ENCODE measurements around the gene RAD51B. TPM values are rescaled to one million over a fixed set of nuclear protein-coding genes. Genes with fewer than 3 reads are reported as not detected.

The RAD51B gene
- total and polyA plus RNA-seq, 2 of the 13 experiments (the other 11 are each of a cell fraction or from before 2014, with no cell fraction given), result 7.0 to 9.5 TPM

- WGBS (ENCODE audit: low lambda C conversion rate), result 40% methylated on average over 4 of the region's 4 CpGs
- no peak overlapping the region for H2AFZ ChIP-seq (ENCODE audit: low read length)
- H3K27ac ChIP-seq (ENCODE audit: extremely low read length, insufficient read depth, low read length), result no peak overlapping the region
- H3K9ac ChIP-seq (ENCODE audit: insufficient read depth, low read depth, low read length), result no peak overlapping the region
- FAIRE-seq (no peak), ATAC-seq (no peak), DNase-seq (ENCODE audit: low spot score) (no peak)
- no peaks in the 10 kb centered on the region for H3K79me2 ChIP-seq (ENCODE audit: insufficient read depth, low read length)
- intact Hi-C loops (cut with micrococcal nuclease; ENCODE audit: unreplicated experiment) (no loop called here), in situ Hi-C loops (cut with HindIII; ENCODE audit: extremely low pct_ligation_motif_present, low pct_unique_long_range_greater_than_20kb) (no loop called here)
- ChIA-PET POLR2A (interaction anchor here (0.7 to 1.3 kb wide), 2 partner anchors 22 to 43 kb away, joined by 3 read pairs; no protein-coding TSS in a partner anchor), CTCF (ENCODE audit: low intra/inter-chr PET ratio, low total read pairs) (no interaction called here)
- H3K27me3 ChIP-seq (ENCODE audit: control insufficient read depth in 1 of 2, insufficient read depth in 2 of 2, low read length in 2 of 2), result no peaks in the 10 kb centered on the region; a peak in 1 of 5 replicates
- peaks cover 26% of the 10 kb centered on the region for H3K4me1 ChIP-seq (ENCODE audit: insufficient read depth, low read length)
- no peak overlapping the region for H3K4me3 ChIP-seq (replicated peaks in 1 of 3; ENCODE audit: insufficient read depth in 1 of 3, low read depth in 2 of 3, low read length in 3 of 3)
- BruUV-seq (replicated peaks), result no TSS peak
- H3K36me3 ChIP-seq (replicated peaks in 1 of 2; ENCODE audit: control insufficient read depth in 1 of 2, insufficient read depth in 2 of 2, low read length in 2 of 2), result no peaks in the 10 kb centered on the region
- no peaks in the 10 kb centered on the region for H4K20me1 ChIP-seq (ENCODE audit: insufficient read depth, low read length)
- no peak overlapping the region for H3K4me2 ChIP-seq (ENCODE audit: low read depth, low read length)
- H3K9me3 ChIP-seq (ENCODE audit: low read length), result peaks cover 5% of the 10 kb centered on the region; the same call in 1 of the 2 replicates
- TF ChIP-seq KAT2B (IDR thresholded peaks at IDR 0.05; ENCODE audit: borderline replicate concordance, low read depth, low read length) (no peak), ZNF761 (CRISPR knock-in tag; conservative IDR thresholded peaks at IDR 0.05) (no peak), PATZ1 (CRISPR knock-in tag; IDR thresholded peaks at IDR 0.05) (0 out of 2 replicates have a peak, but pooled peaks have one; percentile 16), HNRNPLL (IDR thresholded peaks at IDR 0.05; ENCODE audit: low read depth, low read length, poor library complexity, severe bottlenecking) (no peak), MTF1 (CRISPR knock-in tag; IDR thresholded peaks at IDR 0.05) (no peak), FOSL2 (CRISPR knock-in tag; IDR thresholded peaks at IDR 0.05) (peak; percentile 55; the same call in 1 of the 2 replicates), RAD51 (IDR thresholded peaks at IDR 0.05; ENCODE audit: borderline replicate concordance) (no peak), ZNF12 (CRISPR knock-in tag; IDR thresholded peaks at IDR 0.05) (peak; percentile 100), BCL6 (CRISPR knock-in tag; IDR thresholded peaks at IDR 0.05) (peak; percentile 83), ZFP91 (CRISPR knock-in tag; IDR thresholded peaks at IDR 0.05; ENCODE audit: borderline replicate concordance) (no peak), BATF2 (CRISPR knock-in tag; IDR thresholded peaks at IDR 0.05) (no peak), ZBTB26 (CRISPR knock-in tag; IDR thresholded peaks at IDR 0.05; ENCODE audit: borderline replicate concordance) (no peak), FOXA3 (CRISPR knock-in tag; IDR thresholded peaks at IDR 0.05) (no peak)
Observed at GRCh38 chr14:68740788-68741476, 921.4 kb downstream of the RAD51B start.

Data from HepG2 (cell line).